ENCODE results near the gene OR2F2. TPM values are rescaled to one million over a fixed set of nuclear protein-coding genes. Genes with fewer than 3 reads are reported as not detected.

OR2F2 gene
- total RNA-seq, 4 donors from 2014 or later, result not detected

DNA sequence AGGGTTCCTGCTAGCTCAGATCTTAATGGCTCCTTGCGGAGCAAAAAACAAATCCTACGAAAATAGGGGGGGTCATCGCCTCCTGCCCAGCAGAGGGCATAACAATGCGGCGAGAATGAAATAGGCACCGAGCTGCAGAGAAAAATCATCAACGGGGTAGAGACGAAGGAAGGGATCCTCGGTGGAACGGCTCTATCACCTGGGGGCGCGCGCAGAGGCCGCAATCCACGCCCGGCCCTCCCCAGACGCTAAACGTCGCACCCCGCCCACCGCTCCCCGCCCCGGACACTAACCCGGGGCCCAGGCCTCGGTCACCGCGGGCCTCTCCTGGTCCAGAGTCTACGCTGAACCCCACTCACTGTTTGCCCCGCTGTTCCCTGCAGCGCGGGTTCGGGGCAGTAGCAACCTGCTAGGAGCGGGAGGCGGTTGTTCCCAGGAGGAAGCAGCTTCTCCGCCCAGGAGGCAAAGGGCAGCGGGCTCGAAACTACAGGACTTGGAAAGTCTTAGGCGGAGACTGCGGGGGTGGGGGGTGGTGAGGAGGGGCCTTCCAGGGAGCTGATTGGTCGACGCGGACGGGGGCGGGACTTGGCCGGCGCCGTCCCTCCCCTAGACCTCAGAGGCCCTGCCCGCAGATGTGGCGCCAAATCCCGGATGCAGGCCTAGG lies 33.2 kb upstream of the OR2F2 start, which contains the start of gene TCAF1:
Gene TCAF1 (minus strand): TSS at position 509 of the 664 bp plus-strand sequence. CDS start 25,568 bp downstream, outside the sequence.
- Histone ChIP-seq H3K4me1 (peaks cover 0 to 23% (median 0%) of the 10 kb centered on the region in 4 donors), H3K36me3 (no peaks in the 10 kb centered on the region), H3K27ac (peak within 1 kb of the TSS; percentile 87 to 98 (median 94)), H3K4me3 (peak within 1 kb of the TSS; percentile 72 to 88 (median 82)), H3K27me3 (no peaks in the 10 kb centered on the region), H3K9me3 (no peaks in the 10 kb centered on the region)
- peak; percentile 95 to 98 (median 98) for DNase-seq
- TF ChIP-seq POLR2A (IDR thresholded peaks at IDR 0.05), result peak; percentile 75 to 83
- TF ChIP-seq, protein P1, sequence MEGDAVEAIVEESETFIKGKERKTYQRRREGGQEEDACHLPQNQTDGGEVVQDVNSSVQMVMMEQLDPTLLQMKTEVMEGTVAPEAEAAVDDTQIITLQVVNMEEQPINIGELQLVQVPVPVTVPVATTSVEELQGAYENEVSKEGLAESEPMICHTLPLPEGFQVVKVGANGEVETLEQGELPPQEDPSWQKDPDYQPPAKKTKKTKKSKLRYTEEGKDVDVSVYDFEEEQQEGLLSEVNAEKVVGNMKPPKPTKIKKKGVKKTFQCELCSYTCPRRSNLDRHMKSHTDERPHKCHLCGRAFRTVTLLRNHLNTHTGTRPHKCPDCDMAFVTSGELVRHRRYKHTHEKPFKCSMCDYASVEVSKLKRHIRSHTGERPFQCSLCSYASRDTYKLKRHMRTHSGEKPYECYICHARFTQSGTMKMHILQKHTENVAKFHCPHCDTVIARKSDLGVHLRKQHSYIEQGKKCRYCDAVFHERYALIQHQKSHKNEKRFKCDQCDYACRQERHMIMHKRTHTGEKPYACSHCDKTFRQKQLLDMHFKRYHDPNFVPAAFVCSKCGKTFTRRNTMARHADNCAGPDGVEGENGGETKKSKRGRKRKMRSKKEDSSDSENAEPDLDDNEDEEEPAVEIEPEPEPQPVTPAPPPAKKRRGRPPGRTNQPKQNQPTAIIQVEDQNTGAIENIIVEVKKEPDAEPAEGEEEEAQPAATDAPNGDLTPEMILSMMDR (IDR thresholded peaks at IDR 0.05), result peak in 4 of 6 experiments; percentile 6 to 26 (median 18)

DNA sequence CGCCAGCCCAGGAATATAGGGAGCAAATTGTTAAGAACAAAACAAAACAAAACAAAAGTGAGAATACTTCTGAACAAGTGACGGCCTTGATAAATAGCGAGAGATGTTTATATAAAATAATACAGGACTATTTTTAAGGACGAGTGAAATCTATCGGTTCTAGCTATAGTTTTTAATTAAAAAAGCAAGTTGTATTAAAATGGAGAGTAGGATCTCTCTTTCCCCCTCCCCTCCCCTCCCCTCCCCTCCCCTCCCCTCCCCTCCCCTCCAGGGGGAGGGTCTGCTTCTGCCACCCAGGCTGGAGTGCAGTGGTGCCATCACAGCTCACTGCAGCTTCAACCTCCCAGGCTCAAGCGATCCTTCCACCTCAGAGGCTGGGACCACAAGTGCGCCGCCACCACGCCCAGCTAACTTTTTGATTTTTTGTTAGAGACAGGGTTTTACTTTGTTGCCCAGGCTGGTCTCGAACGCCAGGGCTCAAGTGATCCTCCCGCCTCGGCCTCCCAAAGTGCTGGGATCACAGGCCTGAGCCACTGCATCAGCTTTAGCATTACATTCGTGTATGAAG lies 32.6 kb upstream of the OR2F2 start:
- Histone ChIP-seq H3K9me3 (no peaks in the 10 kb centered on the region), H3K27ac (peak overlapping the region; percentile 87 to 98 (median 94)), H3K4me3 (peak overlapping the region in 3 of 4 donors; percentile 72 to 88 (median 87)), H3K36me3 (no peaks in the 10 kb centered on the region), H3K27me3 (no peaks in the 10 kb centered on the region), H3K4me1 (peaks cover 0 to 23% (median 0%) of the 10 kb centered on the region in 4 donors)
- no peak for TF ChIP-seq POLR2A (IDR thresholded peaks at IDR 0.05)
- TF ChIP-seq, protein P1 (IDR thresholded peaks at IDR 0.05), result no peak
- no peak for DNase-seq

DNA sequence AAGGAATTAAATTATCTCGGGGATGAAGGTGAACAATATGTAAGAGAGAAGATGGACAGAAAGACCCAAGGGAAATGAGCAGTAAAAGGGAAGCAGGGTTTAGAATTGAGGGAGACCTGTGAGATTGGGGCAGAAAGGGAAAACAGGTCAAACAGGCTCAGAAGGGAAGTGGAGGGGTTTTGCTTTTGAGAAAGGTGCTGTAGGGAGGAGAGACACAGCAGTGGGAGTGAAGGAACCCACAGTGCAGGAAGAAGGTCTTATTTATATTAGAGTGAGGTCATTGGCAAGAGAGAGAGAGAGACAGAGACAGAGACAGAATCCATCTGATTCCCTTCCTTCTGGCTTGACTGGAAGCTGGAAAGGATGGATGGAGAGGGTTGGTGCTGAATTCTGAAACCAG lies 29.5 kb upstream of the OR2F2 start:
- no peaks in the 10 kb centered on the region for H3K9me3 ChIP-seq
- H3K27ac ChIP-seq, result no peak overlapping the region
- TF ChIP-seq, protein P1 (IDR thresholded peaks at IDR 0.05), result no peak
- TF ChIP-seq POLR2A (IDR thresholded peaks at IDR 0.05), result no peak
- H3K4me1 ChIP-seq, result peaks cover 0 to 13% (median 0%) of the 10 kb centered on the region in 4 donors
- DNase-seq, result no peak
- H3K36me3 ChIP-seq, result no peaks in the 10 kb centered on the region
- H3K27me3 ChIP-seq, result no peaks in the 10 kb centered on the region
- no peak overlapping the region for H3K4me3 ChIP-seq

DNA sequence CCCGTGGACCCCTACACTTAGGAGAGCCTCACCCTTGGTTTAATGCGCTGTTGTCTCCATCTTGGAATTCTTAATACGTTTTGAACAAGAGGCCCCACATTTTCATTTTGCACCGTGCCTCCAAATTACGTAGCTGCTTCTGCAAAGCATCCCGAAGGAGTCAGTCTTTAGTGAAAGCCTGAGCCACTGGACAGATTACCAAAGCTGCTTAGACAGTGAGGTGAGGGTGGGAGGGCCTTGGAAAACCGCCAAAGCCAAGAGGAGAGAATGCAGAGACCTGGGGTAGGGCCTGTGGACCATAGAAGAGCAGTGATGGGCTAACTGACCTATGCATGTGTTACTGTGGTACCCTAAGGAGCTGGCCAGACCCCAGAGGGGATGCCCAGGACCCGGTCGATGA lies 28.9 kb upstream of the OR2F2 start:
- Histone ChIP-seq H3K4me1 (peaks cover 0 to 13% (median 0%) of the 10 kb centered on the region in 4 donors), H3K36me3 (no peaks in the 10 kb centered on the region), H3K27ac (no peak overlapping the region), H3K4me3 (no peak overlapping the region), H3K27me3 (no peaks in the 10 kb centered on the region), H3K9me3 (no peaks in the 10 kb centered on the region)
- no peak for DNase-seq
- TF ChIP-seq, protein P1 (IDR thresholded peaks at IDR 0.05), result no peak
- no peak for TF ChIP-seq POLR2A (IDR thresholded peaks at IDR 0.05)

DNA sequence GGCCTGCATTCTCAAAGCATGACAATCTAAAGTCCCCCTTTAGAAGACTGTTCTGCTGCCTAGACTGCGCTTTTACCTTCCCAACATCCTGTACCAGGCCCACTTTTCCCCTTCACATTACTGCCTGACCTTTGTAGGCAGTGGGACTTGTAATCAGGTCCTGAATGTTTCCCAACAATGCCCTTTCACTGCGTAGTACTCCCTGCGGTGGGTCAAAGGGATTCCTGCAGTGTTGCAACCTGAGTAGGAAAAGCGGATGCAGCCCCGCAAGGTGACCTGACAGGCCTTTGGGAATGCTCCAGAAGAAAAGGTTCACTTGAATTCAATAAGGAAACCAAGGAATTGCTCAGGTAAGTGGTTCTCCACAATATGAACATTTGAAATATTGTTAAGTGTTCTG lies 28.1 kb upstream of the OR2F2 start:
- peaks cover 0 to 13% (median 0%) of the 10 kb centered on the region in 4 donors for H3K4me1 ChIP-seq
- H3K9me3 ChIP-seq, result no peaks in the 10 kb centered on the region
- H3K36me3 ChIP-seq, result no peaks in the 10 kb centered on the region
- no peak overlapping the region for H3K4me3 ChIP-seq
- H3K27ac ChIP-seq, result no peak overlapping the region
- TF ChIP-seq POLR2A (IDR thresholded peaks at IDR 0.05), result no peak
- TF ChIP-seq, protein P1 (IDR thresholded peaks at IDR 0.05), result no peak
- DNase-seq, result no peak
- H3K27me3 ChIP-seq, result no peaks in the 10 kb centered on the region

All from Peyer's patch (tissue), 4 donors.